Lower leg skin (tissue), 3 donors: Measurements from ENCODE around the gene ADM5.

Experiments
- POLR2A ChIP-seq, 2 donors: fragments of 450-650 bp; IDR thresholded peaks; one replicate each; pipeline ENCODE4 v1.6.1; 2016 to 2017; ENCODE audit warnings: antibody characterized with exemption in 2 of 2, mild to moderate bottlenecking in 1 of 2, moderate library complexity in 1 of 2
- TF ChIP-seq, protein P1 (sequence below), 3 donors: fragments of 450-650 bp; IDR thresholded peaks; one replicate each; pipeline ENCODE4 v1.5.1; 2016; ENCODE audit warnings: antibody characterized with exemption in 3 of 3, mild to moderate bottlenecking in 3 of 3, moderate library complexity in 2 of 3

GRCh38 chr19:49663224-49663623 is 26.2 kb upstream of the ADM5 start:
- TF ChIP-seq POLR2A (IDR thresholded peaks at IDR 0.05) = no peak
- TF ChIP-seq, protein P1, sequence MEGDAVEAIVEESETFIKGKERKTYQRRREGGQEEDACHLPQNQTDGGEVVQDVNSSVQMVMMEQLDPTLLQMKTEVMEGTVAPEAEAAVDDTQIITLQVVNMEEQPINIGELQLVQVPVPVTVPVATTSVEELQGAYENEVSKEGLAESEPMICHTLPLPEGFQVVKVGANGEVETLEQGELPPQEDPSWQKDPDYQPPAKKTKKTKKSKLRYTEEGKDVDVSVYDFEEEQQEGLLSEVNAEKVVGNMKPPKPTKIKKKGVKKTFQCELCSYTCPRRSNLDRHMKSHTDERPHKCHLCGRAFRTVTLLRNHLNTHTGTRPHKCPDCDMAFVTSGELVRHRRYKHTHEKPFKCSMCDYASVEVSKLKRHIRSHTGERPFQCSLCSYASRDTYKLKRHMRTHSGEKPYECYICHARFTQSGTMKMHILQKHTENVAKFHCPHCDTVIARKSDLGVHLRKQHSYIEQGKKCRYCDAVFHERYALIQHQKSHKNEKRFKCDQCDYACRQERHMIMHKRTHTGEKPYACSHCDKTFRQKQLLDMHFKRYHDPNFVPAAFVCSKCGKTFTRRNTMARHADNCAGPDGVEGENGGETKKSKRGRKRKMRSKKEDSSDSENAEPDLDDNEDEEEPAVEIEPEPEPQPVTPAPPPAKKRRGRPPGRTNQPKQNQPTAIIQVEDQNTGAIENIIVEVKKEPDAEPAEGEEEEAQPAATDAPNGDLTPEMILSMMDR (IDR thresholded peaks at IDR 0.05) = no peak
